ENCODE data around the gene ZBTB46.

DNA sequence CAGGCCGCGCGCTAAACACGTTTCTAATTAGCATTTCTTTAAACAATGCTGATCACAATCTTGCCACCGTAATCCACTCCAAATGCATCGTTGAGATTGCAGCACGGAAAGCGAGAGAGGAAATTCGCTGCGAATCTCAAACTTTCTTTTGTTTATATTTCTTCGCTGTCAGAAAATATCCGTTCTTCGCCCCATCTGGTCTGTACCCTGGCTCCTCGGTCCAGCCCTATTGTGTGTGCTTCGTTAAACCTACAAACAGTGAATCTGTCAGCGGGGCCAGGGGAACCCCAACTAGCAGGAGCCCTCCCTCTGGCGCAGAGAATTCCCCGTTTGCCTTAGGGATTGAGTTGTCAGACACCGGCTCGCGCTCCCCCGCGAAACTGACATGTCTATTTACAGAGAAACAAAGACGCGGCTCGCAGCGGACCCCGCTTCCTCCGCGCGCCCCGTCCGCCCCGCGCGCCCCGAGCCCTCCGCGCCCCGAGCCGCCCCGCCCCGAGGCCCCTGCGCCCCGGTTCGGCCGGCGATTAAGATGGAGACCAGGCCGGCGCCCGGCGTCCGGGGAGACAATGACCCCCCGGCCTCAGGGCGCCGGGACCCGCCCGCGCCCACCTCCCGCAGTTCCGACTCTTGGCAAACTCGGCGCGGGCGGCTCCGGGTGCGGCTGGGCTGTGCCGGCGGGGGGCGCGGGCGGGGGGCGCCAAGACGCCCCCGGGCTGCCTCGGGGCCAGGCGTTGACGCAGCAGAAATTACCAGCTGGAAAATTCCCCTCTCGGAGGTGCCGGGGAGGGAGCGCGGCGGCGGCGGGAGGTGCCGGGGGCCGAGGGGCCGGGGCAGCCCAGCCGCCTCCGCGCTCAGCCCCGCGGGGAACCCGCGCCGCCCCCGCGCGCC lies 874 bp downstream of the ZBTB46 start:
- TF ChIP-seq EZH2 (IDR thresholded peaks at IDR 0.05; ENCODE audit: low read length, missing control alignments), result no peak
- TF ChIP-seq, protein P1, sequence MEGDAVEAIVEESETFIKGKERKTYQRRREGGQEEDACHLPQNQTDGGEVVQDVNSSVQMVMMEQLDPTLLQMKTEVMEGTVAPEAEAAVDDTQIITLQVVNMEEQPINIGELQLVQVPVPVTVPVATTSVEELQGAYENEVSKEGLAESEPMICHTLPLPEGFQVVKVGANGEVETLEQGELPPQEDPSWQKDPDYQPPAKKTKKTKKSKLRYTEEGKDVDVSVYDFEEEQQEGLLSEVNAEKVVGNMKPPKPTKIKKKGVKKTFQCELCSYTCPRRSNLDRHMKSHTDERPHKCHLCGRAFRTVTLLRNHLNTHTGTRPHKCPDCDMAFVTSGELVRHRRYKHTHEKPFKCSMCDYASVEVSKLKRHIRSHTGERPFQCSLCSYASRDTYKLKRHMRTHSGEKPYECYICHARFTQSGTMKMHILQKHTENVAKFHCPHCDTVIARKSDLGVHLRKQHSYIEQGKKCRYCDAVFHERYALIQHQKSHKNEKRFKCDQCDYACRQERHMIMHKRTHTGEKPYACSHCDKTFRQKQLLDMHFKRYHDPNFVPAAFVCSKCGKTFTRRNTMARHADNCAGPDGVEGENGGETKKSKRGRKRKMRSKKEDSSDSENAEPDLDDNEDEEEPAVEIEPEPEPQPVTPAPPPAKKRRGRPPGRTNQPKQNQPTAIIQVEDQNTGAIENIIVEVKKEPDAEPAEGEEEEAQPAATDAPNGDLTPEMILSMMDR (conservative IDR thresholded peaks at IDR 0.05 in 1 of 2, IDR thresholded peaks at IDR 0.05 in 1 of 2; ENCODE audit: low read depth in 1 of 2, low read length in 2 of 2), result no peak
